HG03432 (cell line): ENCODE results near the gene PPFIA4.

Source experiments
- ATAC-seq: cut with Tn5 transposase; IDR thresholded peaks from one replicate; pipeline ENCODE4 v1.9.1; 2021; ENCODE audit warnings: mild to moderate bottlenecking, moderate library complexity; ENCODE audit not compliant: unreplicated experiment

Gene PPFIA4

DNA sequence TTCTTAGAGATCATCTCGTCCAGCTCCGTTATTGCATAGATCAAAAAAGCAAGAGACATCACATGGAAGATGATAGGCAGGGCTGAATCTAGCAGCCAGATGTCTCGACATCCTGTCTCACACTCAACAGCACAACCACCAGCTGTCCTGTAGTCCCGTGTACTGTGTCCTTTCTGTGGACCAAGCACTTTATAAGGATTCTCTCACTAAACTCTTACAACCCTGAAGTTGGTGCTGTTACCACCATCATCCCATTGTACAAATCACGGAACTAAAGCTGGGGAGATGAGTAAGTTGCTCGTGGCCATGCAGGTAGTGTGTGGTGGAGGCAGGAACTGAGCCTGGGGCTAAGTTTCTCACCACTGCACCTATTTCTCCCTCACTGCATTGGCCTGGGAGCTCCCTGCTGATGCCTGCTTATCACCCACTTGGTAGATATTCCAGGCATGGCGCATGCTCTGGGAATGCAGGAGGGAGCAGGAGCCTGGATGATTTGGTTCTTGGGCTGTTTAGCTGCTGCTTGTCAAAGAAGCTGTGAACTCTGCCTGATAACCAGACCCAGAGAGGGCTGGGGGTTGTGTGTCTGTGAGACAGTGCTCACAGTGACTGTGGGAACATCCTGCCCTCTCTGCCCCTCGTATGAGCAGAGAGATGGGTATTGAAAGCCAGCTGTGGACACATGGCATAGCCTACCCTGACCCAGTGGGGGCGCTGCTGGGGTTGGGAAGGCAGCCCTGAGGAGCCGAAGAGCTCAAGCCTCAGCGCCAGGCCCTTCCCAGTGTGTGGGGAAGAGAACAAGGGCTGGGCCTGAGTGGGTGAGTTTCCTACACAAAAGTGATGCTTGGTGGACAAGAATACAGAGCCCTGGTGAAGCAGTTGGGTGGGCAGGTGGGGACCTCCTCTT, 13.6 kb downstream of the PPFIA4 start:
- no peak for ATAC-seq

GRCh38 chr1:203040513-203041275, 14.4 kb downstream of the PPFIA4 start:
- ATAC-seq: no peak

DNA sequence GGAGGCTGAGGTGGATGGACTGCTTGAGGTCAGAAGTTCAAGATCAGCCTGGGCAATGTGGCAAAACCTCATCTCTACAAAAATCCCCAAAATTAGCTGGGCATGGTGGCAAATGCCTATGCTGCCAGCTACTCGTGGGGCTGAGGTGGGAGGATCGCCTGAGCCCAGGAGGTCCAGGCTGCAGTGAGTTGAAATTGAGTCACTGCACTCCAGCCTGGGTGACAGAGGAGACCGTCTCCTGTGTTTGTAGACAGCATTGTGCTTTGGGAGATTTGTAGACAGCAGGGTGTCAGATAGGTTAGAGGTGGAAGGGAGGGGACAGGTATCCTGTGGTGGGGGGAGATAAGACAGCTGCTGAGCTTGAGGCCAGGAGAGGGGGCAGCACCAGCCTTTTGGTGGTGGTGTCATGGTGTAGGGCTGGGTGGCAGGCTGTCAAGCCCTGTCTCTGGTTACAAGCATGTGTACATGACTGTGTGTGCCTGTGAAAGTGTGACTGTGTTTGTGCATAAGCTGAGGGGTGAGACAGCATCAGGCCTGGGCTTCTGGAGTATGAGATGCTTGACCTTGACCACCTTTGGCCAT, 15.2 kb downstream of the PPFIA4 start:
- no peak for ATAC-seq

GRCh38 chr1:203043830-203044545, 17.7 kb downstream of the PPFIA4 start:
- no peak for ATAC-seq

DNA sequence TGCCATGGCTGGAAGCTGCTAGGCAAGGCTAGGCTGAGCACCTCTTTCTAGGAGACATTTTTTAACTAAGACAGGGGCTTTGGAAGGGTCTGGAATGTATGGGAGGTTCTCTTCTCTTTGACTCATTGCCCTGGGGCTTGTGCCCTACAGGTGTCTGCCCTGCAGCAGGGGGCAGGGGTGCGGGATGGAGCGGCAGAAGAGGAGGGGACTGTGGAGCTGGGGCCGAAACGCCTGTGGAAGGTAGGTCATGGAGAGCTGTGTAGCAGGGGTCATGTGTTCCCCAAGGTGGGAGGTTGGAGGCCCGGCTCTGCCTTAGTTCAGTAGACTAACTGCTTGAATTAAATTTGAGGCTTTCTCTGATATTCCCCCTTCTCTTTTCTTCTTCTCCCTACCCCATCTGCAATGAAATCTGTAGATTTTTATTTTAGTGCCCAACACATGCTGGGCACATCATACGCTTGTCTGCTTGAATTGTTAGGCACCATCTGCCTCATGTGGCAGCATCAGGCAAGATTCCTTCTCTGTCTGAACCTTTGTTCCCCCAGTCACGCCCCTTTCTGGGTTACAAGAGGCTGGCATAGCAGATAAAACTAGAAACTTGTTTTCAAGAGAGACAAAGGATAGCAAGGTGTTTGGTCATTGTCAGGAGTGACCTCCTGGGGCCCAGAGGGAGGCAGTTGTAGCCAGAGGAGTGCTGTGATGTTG, 18.4 kb downstream of the PPFIA4 start:
- ATAC-seq: no peak

GRCh38 chr1:203045336-203045735, 19.0 kb downstream of the PPFIA4 start:
- ATAC-seq: no peak

DNA sequence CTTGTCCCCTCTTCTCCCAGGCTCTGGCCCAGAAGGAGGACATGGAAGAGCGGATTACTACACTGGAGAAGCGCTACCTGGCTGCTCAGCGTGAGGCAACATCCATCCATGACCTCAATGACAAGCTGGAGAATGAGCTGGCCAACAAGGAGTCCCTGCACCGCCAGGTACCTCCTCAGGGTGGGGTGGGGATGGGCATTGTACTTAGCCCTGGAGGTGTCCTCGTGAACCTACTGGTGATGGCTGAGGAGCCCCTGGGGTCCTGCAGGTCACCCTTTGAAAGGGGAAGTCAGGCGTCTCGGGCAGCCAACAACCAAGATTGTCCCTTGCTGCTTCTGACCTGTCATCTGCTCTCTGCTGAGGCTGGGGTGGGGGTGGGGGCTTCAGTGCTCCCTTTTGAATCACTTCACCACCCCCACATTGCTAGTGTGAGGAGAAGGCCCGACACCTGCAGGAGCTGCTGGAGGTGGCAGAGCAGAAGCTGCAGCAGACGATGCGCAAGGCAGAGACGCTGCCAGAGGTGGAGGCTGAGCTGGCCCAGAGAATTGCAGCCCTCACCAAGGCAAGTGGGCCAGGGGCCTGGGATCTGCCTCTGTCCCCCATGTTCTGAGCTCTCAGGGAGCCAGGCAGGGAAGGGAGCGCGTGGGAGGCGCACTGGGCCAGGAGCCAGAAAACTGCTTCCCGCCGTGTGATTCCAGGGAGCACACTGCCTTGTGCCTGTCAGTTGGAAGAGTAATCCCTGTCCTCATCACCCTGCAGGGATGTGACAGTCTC, 19.7 kb downstream of the PPFIA4 start:
- ATAC-seq: no peak

DNA sequence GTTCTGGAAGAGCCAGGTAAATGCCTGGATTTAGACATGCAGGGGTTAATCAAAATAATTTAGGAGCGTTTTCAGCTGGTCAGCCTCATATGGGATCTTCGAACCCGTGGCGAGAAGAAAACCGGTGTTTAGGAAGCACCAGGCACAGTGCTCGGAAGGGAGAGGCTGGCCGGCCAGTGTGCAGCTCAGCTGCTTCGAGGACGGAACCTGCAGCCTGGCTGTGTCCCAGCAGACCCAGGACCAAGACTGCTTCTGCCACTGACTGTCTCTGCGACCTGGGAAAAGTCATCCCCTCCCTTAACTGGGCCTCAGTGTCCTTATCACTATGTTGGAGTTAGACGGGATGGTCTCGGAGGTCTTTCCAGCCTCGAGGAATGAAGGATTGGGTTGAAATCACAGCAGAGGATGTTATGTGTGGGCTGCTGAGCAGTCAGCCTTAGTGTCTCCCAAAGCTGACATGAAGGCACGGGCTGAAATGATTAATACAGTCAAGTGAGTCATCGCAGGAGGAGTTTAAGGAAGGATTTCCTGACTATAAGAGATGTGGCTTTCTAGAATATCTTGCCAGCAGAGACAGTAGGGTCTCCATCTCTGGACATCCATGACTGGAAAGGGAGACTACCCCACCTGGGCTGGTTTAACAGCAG, 20.8 kb downstream of the PPFIA4 start:
- ATAC-seq: no peak

DNA sequence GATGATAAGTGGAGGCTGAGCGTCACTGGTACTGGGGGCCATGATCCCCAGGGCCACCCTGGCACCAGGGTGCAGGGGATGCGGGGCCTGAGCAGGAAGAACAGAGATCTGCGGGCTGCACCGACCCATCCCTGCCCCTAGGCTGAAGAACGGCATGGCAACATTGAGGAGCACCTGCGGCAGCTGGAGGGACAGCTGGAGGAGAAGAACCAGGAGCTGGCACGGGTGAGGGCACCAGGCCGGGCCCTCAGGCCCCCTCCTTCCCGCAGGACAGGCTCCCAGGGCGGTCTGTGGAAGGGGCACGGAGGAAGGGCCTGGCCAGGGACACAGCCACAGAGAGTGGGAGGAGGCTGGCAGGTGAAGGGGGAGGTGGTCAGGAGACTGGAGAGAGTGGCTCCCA, 21.8 kb downstream of the PPFIA4 start:
- no peak for ATAC-seq

DNA sequence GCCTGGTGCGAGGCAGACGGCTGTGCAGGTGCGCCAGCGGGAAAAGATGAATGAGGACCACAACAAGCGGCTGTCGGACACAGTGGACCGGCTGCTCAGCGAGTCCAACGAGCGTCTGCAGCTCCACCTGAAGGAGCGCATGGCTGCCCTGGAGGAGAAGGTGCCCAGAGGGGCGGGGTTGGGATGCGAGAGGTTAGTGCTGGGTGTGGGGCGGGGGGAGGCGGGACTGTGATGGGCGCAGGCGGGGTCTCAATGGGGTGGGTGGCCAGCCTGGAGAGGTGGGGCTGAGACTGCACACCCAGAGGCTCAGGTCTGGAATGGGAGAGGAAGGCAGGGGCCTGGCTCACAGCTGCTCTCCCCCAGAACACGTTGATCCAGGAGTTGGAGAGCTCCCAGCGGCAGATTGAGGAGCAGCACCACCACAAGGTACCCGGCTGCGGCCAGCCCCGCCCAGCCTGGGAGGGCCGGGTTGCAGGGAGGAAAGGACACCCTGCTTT, 22.3 kb downstream of the PPFIA4 start:
- no peak for ATAC-seq

GRCh38 chr1:203049077-203049476, 22.8 kb downstream of the PPFIA4 start:
- no peak for ATAC-seq

GRCh38 chr1:203049576-203050180, 23.4 kb downstream of the PPFIA4 start:
- ATAC-seq: no peak

DNA sequence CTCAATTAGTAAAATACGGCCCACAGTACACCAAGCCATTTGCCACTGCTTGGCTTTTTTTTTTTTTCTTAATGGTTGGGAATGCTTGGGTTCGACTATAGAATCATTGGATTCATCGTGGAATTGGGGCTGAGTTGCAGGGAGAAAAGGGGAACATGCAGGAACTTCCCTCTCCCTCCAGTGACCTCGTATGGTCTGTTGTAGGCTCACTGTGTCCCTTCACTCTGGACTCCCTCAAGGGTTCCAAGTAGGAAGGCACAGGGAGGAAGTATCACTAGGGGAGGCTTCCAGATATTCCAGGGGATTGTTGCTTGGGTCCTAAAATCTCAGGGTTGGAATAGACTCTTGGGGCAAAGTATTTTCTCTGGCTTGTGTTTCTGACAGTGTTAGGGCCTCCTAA, 24.5 kb downstream of the PPFIA4 start:
- ATAC-seq: no peak

GRCh38 chr1:203051841-203052324, 25.6 kb downstream of the PPFIA4 start:
- ATAC-seq: no peak

GRCh38 chr1:203052601-203053000, 26.3 kb downstream of the PPFIA4 start:
- no peak for ATAC-seq

DNA sequence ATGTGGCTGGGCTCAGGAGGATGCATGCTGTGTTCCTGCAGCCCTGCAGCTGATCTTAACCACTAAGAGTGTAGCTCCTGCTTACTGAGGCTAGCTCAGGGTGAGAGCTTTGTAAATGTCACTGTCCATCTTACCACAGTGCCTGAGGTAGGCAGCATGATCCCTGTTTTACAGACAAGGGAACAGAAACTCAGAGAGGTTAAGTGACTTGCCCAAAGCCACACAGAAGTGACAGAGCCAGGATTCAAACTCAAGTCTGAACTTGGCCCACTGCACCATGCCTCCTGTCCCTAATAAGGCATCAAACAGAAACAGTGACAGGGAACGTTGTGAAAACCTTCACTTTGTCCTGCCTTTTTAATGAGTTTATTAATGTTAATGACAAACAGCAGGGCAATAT, 27.9 kb downstream of the PPFIA4 start:
- ATAC-seq: no peak

GRCh38 chr1:203054642-203055041, 28.4 kb downstream of the PPFIA4 start:
- no peak for ATAC-seq

DNA sequence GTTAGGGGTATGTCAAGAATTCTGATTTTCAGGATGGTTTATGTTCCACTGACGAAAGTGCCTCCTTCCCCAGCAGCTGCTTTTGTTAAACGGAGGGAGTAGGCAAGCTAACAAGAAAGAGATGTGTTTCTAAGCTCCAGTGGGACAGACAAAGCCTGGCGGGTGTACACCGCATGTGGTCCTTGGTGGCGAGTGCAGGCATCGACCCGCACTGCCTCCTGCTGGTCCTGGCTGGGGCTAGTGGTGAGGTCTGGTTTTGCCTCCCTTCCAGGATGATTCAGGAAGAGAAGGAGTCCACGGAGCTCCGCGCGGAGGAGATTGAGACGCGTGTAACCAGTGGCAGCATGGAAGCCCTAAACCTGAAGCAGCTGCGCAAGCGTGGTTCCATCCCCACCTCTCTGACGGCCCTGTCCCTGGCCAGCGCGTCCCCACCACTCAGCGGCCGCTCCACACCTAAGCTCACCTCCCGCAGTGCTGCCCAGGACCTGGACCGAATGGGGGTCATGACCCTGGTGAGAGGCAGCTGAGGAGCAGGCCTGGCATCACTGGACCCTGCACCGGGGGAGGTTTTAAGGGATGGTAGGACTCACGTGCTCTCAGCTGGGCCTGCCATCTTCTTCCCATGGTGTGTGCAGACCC, 29.0 kb downstream of the PPFIA4 start:
- no peak for ATAC-seq
